ENCODE measurements around the gene CTNND1. TPM values are rescaled to one million over a fixed set of nuclear protein-coding genes. Genes with fewer than 3 reads are reported as not detected.
"Not testable (repeated sequence)": the region's sequence is repeated elsewhere in the genome, so short reads cannot be mapped to it uniquely, and the experiment has no call there.

Gene CTNND1
- total RNA-seq, 1 donor from 2014 or later = 135 TPM

DNA sequence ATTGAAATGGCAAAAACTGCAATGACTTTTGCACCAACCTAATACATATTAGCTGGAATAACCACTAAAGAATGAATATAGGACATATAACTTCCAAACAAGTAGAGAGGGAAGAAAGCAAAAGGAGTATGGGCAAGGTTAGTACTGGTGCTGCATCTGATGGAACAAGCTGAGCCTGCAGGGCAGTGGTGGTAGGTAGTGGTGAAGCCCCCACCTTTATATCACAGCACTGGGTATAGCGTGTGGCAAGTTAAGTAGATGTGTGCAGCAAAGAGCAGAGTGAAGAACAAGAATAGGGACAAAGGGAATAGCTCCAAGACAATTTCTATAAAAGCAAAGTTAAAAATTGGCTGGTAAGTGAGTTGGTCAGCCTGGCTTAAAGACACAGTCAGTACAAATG lies 62.3 kb downstream of the CTNND1 start:
- H3K36me3 ChIP-seq = no peaks in the 10 kb centered on the region
- no peaks in the 10 kb centered on the region for H3K9me3 Mint-ChIP-seq
- H2AFZ ChIP-seq (replicated peaks) = no peak overlapping the region
- no peak overlapping the region for H3K27ac Mint-ChIP-seq
- TF ChIP-seq EZH2phosphoT487 (IDR thresholded peaks at IDR 0.05) (no peak), EZH2 (IDR thresholded peaks at IDR 0.05) (no peak)
- TF ChIP-seq, protein P1, sequence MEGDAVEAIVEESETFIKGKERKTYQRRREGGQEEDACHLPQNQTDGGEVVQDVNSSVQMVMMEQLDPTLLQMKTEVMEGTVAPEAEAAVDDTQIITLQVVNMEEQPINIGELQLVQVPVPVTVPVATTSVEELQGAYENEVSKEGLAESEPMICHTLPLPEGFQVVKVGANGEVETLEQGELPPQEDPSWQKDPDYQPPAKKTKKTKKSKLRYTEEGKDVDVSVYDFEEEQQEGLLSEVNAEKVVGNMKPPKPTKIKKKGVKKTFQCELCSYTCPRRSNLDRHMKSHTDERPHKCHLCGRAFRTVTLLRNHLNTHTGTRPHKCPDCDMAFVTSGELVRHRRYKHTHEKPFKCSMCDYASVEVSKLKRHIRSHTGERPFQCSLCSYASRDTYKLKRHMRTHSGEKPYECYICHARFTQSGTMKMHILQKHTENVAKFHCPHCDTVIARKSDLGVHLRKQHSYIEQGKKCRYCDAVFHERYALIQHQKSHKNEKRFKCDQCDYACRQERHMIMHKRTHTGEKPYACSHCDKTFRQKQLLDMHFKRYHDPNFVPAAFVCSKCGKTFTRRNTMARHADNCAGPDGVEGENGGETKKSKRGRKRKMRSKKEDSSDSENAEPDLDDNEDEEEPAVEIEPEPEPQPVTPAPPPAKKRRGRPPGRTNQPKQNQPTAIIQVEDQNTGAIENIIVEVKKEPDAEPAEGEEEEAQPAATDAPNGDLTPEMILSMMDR (IDR thresholded peaks at IDR 0.05) = no peak
- H3K36me3 Mint-ChIP-seq = peaks cover 2% of the 10 kb centered on the region
- no peaks in the 10 kb centered on the region for H3K9me3 ChIP-seq (ENCODE audit: low read depth)
- no peak for DNase-seq (ENCODE audit: low spot score)
- H3K4me3 ChIP-seq = no peak overlapping the region
- peaks cover 7% of the 10 kb centered on the region for H3K27me3 Mint-ChIP-seq (ENCODE audit: insufficient read depth, low read depth)
- H4K20me1 ChIP-seq (ENCODE audit: low read depth) = no peaks in the 10 kb centered on the region
- H3F3A ChIP-seq (ENCODE audit: low read depth) = peaks cover 4% of the 10 kb centered on the region
- no peak overlapping the region for H3K27ac ChIP-seq
- H3K4me1 Mint-ChIP-seq = no peaks in the 10 kb centered on the region
- no peak overlapping the region for H3K4me2 ChIP-seq
- H3K27me3 ChIP-seq = no peaks in the 10 kb centered on the region
- no peak overlapping the region for H3K4me3 Mint-ChIP-seq
- no peak overlapping the region for H3K9ac ChIP-seq
- no peaks in the 10 kb centered on the region for H3K4me1 ChIP-seq
- no peaks in the 10 kb centered on the region for H3K79me2 ChIP-seq (ENCODE audit: low read depth)

GRCh38 chr11:57834852-57835251 lies 73.2 kb downstream of the CTNND1 start:
- no peaks in the 10 kb centered on the region for H3K9me3 ChIP-seq (ENCODE audit: low read depth)
- no peaks in the 10 kb centered on the region for H3K4me1 Mint-ChIP-seq
- H3K27me3 Mint-ChIP-seq (ENCODE audit: insufficient read depth, low read depth) = no peaks in the 10 kb centered on the region
- H3K36me3 Mint-ChIP-seq = no peaks in the 10 kb centered on the region
- H4K20me1 ChIP-seq (ENCODE audit: low read depth) = no peaks in the 10 kb centered on the region
- H3K27me3 ChIP-seq = no peaks in the 10 kb centered on the region
- DNase-seq (ENCODE audit: low spot score) = no peak
- H3K79me2 ChIP-seq (ENCODE audit: low read depth) = no peaks in the 10 kb centered on the region
- no peak overlapping the region for H3K4me3 Mint-ChIP-seq
- H3K9me3 Mint-ChIP-seq = no peaks in the 10 kb centered on the region
- no peak overlapping the region for H3K27ac Mint-ChIP-seq
- no peak overlapping the region for H3K27ac ChIP-seq
- H3K36me3 ChIP-seq = no peaks in the 10 kb centered on the region
- H3K4me1 ChIP-seq = no peaks in the 10 kb centered on the region
- no peak overlapping the region for H3K4me2 ChIP-seq
- H3K9ac ChIP-seq = no peak overlapping the region
- no peak overlapping the region for H2AFZ ChIP-seq (replicated peaks)
- H3K4me3 ChIP-seq = no peak overlapping the region
- H3F3A ChIP-seq (ENCODE audit: low read depth) = no peaks in the 10 kb centered on the region
- no peak for TF ChIP-seq EZH2phosphoT487 (IDR thresholded peaks at IDR 0.05)
- TF ChIP-seq EZH2 (IDR thresholded peaks at IDR 0.05) = no peak
- TF ChIP-seq, protein P1 (IDR thresholded peaks at IDR 0.05) = no peak

- not testable (repeated sequence) for H3K4me1 Mint-ChIP-seq; DNase-seq (ENCODE audit: low spot score); H3K79me2 ChIP-seq (ENCODE audit: low read depth); H3K9me3 Mint-ChIP-seq; H3K4me3 ChIP-seq; H3K27ac ChIP-seq; H3K9me3 ChIP-seq (ENCODE audit: low read depth); H3K36me3 Mint-ChIP-seq; H3K4me1 ChIP-seq; H3K9ac ChIP-seq; H4K20me1 ChIP-seq (ENCODE audit: low read depth); H2AFZ ChIP-seq (replicated peaks); H3K27ac Mint-ChIP-seq; H3K36me3 ChIP-seq; H3K4me2 ChIP-seq; H3K27me3 Mint-ChIP-seq (ENCODE audit: insufficient read depth, low read depth); H3F3A ChIP-seq (ENCODE audit: low read depth); H3K27me3 ChIP-seq; H3K4me3 Mint-ChIP-seq
These were observed 77.0 kb downstream of the CTNND1 start for GRCh38 chr11:57838609-57839008.

DNA sequence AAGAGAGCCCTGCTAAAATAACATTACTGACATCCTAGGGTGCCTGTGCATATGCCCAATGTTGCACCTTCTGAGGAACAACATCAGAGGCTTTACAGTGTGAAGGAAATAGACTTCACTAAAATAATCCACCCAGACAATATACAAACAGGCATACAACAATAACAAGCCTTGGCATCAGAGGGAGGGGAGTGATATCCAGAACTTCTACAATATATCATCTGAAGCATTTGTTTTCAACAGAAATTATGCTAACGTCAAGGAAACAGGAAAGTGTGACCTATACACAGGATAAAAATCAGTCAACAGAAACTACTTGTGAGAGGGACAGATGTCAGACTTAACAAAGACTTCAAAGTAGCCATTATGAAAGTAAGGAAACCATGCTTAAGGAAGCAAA lies 81.3 kb downstream of the CTNND1 start:
- H3K27me3 Mint-ChIP-seq (ENCODE audit: insufficient read depth, low read depth) = no peaks in the 10 kb centered on the region
- no peaks in the 10 kb centered on the region for H4K20me1 ChIP-seq (ENCODE audit: low read depth)
- no peak overlapping the region for H3K4me3 ChIP-seq
- no peaks in the 10 kb centered on the region for H3K27me3 ChIP-seq
- no peak overlapping the region for H3K4me2 ChIP-seq
- TF ChIP-seq EZH2 (IDR thresholded peaks at IDR 0.05) (no peak), EZH2phosphoT487 (IDR thresholded peaks at IDR 0.05) (no peak)
- TF ChIP-seq, protein P1 (IDR thresholded peaks at IDR 0.05) = no peak
- DNase-seq (ENCODE audit: low spot score) = no peak
- no peaks in the 10 kb centered on the region for H3K4me1 Mint-ChIP-seq
- no peak overlapping the region for H3K27ac ChIP-seq
- no peak overlapping the region for H2AFZ ChIP-seq (replicated peaks)
- no peaks in the 10 kb centered on the region for H3K4me1 ChIP-seq
- H3K36me3 ChIP-seq = no peaks in the 10 kb centered on the region
- H3K4me3 Mint-ChIP-seq = no peak overlapping the region
- no peaks in the 10 kb centered on the region for H3K9me3 ChIP-seq (ENCODE audit: low read depth)
- H3K9me3 Mint-ChIP-seq = no peaks in the 10 kb centered on the region
- H3K36me3 Mint-ChIP-seq = no peaks in the 10 kb centered on the region
- no peaks in the 10 kb centered on the region for H3F3A ChIP-seq (ENCODE audit: low read depth)
- no peak overlapping the region for H3K27ac Mint-ChIP-seq
- H3K79me2 ChIP-seq (ENCODE audit: low read depth) = no peaks in the 10 kb centered on the region
- H3K9ac ChIP-seq = no peak overlapping the region
